H1 (cell line): ENCODE data around the gene RETREG1. TPM values are rescaled to one million over a fixed set of nuclear protein-coding genes. Genes with fewer than 3 reads are reported as not detected.

Experiments used
- CTCF ChIA-PET: fragments of 300-600 bp; sonication (Branson Sonifier 250); formaldehyde crosslinking; loops from one replicate; lab custom pipeline; 2021; ENCODE audit not compliant: partially characterized antibody; lab: Charles Lee
- POLR2A ChIA-PET: fragments of 300-600 bp; sonication (Branson Sonifier 250); formaldehyde crosslinking; loops from one replicate; lab custom pipeline; 2021; ENCODE audit warnings: inconsistent platforms; ENCODE audit not compliant: partially characterized antibody; lab: Charles Lee
- DNase-seq, 2 experiments: peaks; one replicate each; pipeline versions ENCODE4 v3.0.0 to v3.0.0-alpha.2; 2010 to 2022; ENCODE audit warnings: low spot score in 2 of 2, low read depth in 1 of 2, mixed read lengths in 1 of 2
- FAIRE-seq: peaks from 2 replicates; lab custom pipeline; 2011; peaks lifted over from hg19 to GRCh38; lab: Jason Lieb, UNC
- H2AFZ ChIP-seq: 2 replicates; pipeline ENCODE4 v1.8.1; 2012; ENCODE audit warnings: low read length, inconsistent platforms
- H2AK5ac ChIP-seq: 2 replicates; pipeline ENCODE4 v1.6.1; 2013; ENCODE audit warnings: low read depth, low read length
- H2BK120ac ChIP-seq: replicated peaks from 2 replicates; pipeline ENCODE3; 2013; ENCODE audit warnings: low read depth, low read length, inconsistent platforms
- H2BK12ac ChIP-seq: 2 replicates; pipeline ENCODE4 v1.6.1; 2013; ENCODE audit warnings: low read depth, low read length
- H2BK15ac ChIP-seq: 2 replicates; pipeline ENCODE4 v1.6.1; 2013; ENCODE audit warnings: low read length
- H2BK20ac ChIP-seq: 2 replicates; pipeline ENCODE4 v1.6.1; 2013; ENCODE audit warnings: low read length
- H2BK5ac ChIP-seq: 2 replicates; pipeline ENCODE4 v1.6.1; 2013; ENCODE audit warnings: low read depth, low read length
- H3K14ac ChIP-seq: 2 replicates; pipeline ENCODE4 v1.6.1; 2013; ENCODE audit warnings: inconsistent platforms; ENCODE audit not compliant: insufficient read length
- H3K18ac ChIP-seq: 2 replicates; pipeline ENCODE4 v1.6.1; 2013; ENCODE audit warnings: low read length; ENCODE audit errors: extremely low read depth
- H3K23ac ChIP-seq: 2 replicates; pipeline ENCODE4 v1.6.1; 2013; ENCODE audit warnings: inconsistent platforms; ENCODE audit not compliant: insufficient read length
- H3K23me2 ChIP-seq: 2 replicates; pipeline ENCODE4 v1.6.1; 2013; ENCODE audit warnings: low read depth, low read length
- H3K27ac ChIP-seq: 2 replicates; pipeline ENCODE4 v1.6.1; 2011; ENCODE audit warnings: low read depth, low read length, inconsistent platforms
- H3K27me3 ChIP-seq, 4 experiments: replicated peaks in 1 of 4; 1 replicate in 1 of 4; 2 replicates in 3 of 4; pipeline versions ENCODE4 v1.6.1 to v1.8.1; 2011 to 2013; ENCODE audit warnings: low read length in 3 of 4, mild to moderate bottlenecking in 3 of 4, inconsistent platforms in 2 of 4, mixed read lengths in 2 of 4, moderate library complexity in 1 of 4; ENCODE audit not compliant: control insufficient read depth in 3 of 4, insufficient read depth in 3 of 4; ENCODE audit errors: extremely low read depth in 1 of 4
- H3K36me3 ChIP-seq, 4 experiments: 2 replicates each; pipeline versions ENCODE4 v1.6.1 to v1.8.1; 2011 to 2013; ENCODE audit warnings: mild to moderate bottlenecking in 4 of 4, low read length in 3 of 4, moderate library complexity in 2 of 4, control low read depth in 1 of 4, inconsistent platforms in 1 of 4; ENCODE audit not compliant: insufficient read depth in 4 of 4, control insufficient read depth in 2 of 4
- H3K4ac ChIP-seq: replicated peaks from 2 replicates; pipeline ENCODE3; 2013; ENCODE audit warnings: low read length, low read depth, mixed read lengths, inconsistent platforms; ENCODE audit not compliant: insufficient read length
- H3K4me1 ChIP-seq, 4 experiments: replicated peaks in 1 of 4; 1 replicate in 1 of 4; 2 replicates in 3 of 4; pipeline versions ENCODE4 v1.6.1 to v1.8.1; 2011 to 2013; ENCODE audit warnings: low read length in 3 of 4, inconsistent platforms in 2 of 4, mixed read lengths in 1 of 4; ENCODE audit not compliant: insufficient read depth in 4 of 4, control insufficient read depth in 3 of 4
- H3K4me2 ChIP-seq, 2 experiments: 2 replicates each; pipeline versions ENCODE4 v1.6.1 to v1.8.1; 2011 to 2013; ENCODE audit warnings: low read depth in 2 of 2, low read length in 2 of 2, control low read depth in 1 of 2, inconsistent platforms in 1 of 2, mild to moderate bottlenecking in 1 of 2; ENCODE audit not compliant: insufficient read depth in 1 of 2
- H3K4me3 ChIP-seq, 4 experiments: fragments of 200-600, 300-600 bp in 1 of 4; sonication (generic), shearing (Covaris generic), sonication (Bioruptor Twin) in 1 of 4; 2 replicates each; pipeline versions ENCODE4 v1.5.1 to v1.8.1; 2011 to 2016; ENCODE audit warnings: low read length in 4 of 4, low read depth in 3 of 4, control low read depth in 2 of 4, inconsistent platforms in 2 of 4, mild to moderate bottlenecking in 2 of 4, mixed read lengths in 1 of 4, moderate library complexity in 1 of 4; ENCODE audit not compliant: insufficient read depth in 2 of 4; ENCODE audit errors: extremely low read depth in 1 of 4
- H3K56ac ChIP-seq: replicated peaks from 2 replicates; pipeline ENCODE3; 2013; ENCODE audit warnings: low read depth, mild to moderate bottlenecking, mixed read lengths, low read length, inconsistent platforms; ENCODE audit not compliant: insufficient read length
- H3K79me1 ChIP-seq: 2 replicates; pipeline ENCODE4 v1.6.1; 2013; ENCODE audit warnings: low read depth, low read length, control low read depth
- H3K79me2 ChIP-seq, 2 experiments: 2 replicates each; pipeline versions ENCODE4 v1.6.1 to v1.8.1; 2012 to 2013; ENCODE audit warnings: low read length in 2 of 2, mild to moderate bottlenecking in 2 of 2, inconsistent platforms in 1 of 2; ENCODE audit not compliant: insufficient read depth in 2 of 2, control insufficient read depth in 1 of 2
- H3K9ac ChIP-seq, 4 experiments: replicated peaks in 1 of 4; 1 replicate in 1 of 4; 2 replicates in 3 of 4; pipeline versions ENCODE4 v1.6.1 to v1.8.1; 2011 to 2013; ENCODE audit warnings: low read depth in 3 of 4, low read length in 3 of 4, control low read depth in 2 of 4, mild to moderate bottlenecking in 2 of 4, moderate library complexity in 2 of 4, inconsistent platforms in 1 of 4; ENCODE audit errors: extremely low read depth in 1 of 4
- H3K9me3 ChIP-seq, 2 experiments: 2 replicates each; pipeline versions ENCODE4 v1.6.1 to v1.8.1; 2012 to 2013; ENCODE audit warnings: mild to moderate bottlenecking in 2 of 2, moderate library complexity in 2 of 2, control low read depth in 1 of 2, inconsistent platforms in 1 of 2, low read depth in 1 of 2, low read length in 1 of 2, mixed read lengths in 1 of 2; ENCODE audit not compliant: insufficient read depth in 2 of 2
- H4K20me1 ChIP-seq, 2 experiments: replicated peaks in 1 of 2; 2 replicates each; pipeline versions ENCODE3 to v1.8.1; 2011 to 2013; ENCODE audit warnings: inconsistent platforms in 2 of 2, low read length in 2 of 2, mild to moderate bottlenecking in 1 of 2; ENCODE audit not compliant: insufficient read depth in 2 of 2, control insufficient read depth in 1 of 2
- H4K5ac ChIP-seq: 2 replicates; pipeline ENCODE4 v1.6.1; 2013; ENCODE audit warnings: low read length, low read depth, mixed read lengths, inconsistent platforms; ENCODE audit not compliant: insufficient read length
- H4K8ac ChIP-seq: 2 replicates; pipeline ENCODE4 v1.8.0; 2013; ENCODE audit warnings: mild to moderate bottlenecking, moderate library complexity, low read length, inconsistent platforms; ENCODE audit not compliant: insufficient read depth; ENCODE audit errors: extremely low read depth
- H4K91ac ChIP-seq: replicated peaks from 2 replicates; pipeline ENCODE3; 2013; ENCODE audit warnings: low read length, mixed read lengths, inconsistent platforms; ENCODE audit not compliant: insufficient read length
- CBX5 ChIP-seq: fragments of 300-800, 300-1000 bp; sonication (generic); IDR thresholded peaks from 2 replicates; pipeline ENCODE4 v1.7.1; 2016; ENCODE audit warnings: antibody characterized with exemption, low read length, low read depth
- MAX ChIP-seq: IDR thresholded peaks from 2 replicates; pipeline ENCODE4 v1.6.1; 2012; ENCODE audit warnings: inconsistent platforms
- WGBS, 2 experiments: shearing (Covaris generic) in 1 of 2; methylation state at CpG; one replicate each; pipeline versions ENCODE4 v1.1.6 to v1.1.7; 2013 to 2015; ENCODE audit warnings: low lambda C conversion rate in 2 of 2, mixed read lengths in 2 of 2, inconsistent platforms in 1 of 2, low coverage in 1 of 2, missing lambda C conversion rate in 1 of 2; ENCODE audit not compliant: insufficient replicate concordance in 2 of 2, insufficient coverage in 1 of 2, insufficient read length in 1 of 2; ENCODE audit errors: extremely low coverage in 1 of 2, missing lambda C conversion rate in 1 of 2; 5-methylcytosine and 5-hydroxymethylcytosine counted together
- polyA plus RNA-seq, 7 experiments: library from polyadenylated mRNA; depleted of rRNA in 3 of 7; stranded (reverse) in 5 of 7; unstranded in 2 of 7; fragments of >200 nt in 5 of 7; fragments of 200-250 nt in 2 of 7; gene quantifications; 1 replicate in 5 of 7; 2 replicates in 1 of 7; 4 replicates in 1 of 7; pipeline versions ENCODE4 v1.2.1 to v1.2.3, GENCODE V29; 2011 to 2013; ENCODE audit warnings: missing spikeins in 2 of 7, mixed read lengths in 2 of 7
- total RNA-seq: library from RNA; stranded (reverse); fragmentation: NEBNext Ultra II Directional; extraction: Animal tissue kit (Norgen Biotek cat#: 25700); gene quantifications from 2 replicates; pipeline ENCODE4 v1.2.1, GENCODE V29; 2021

RETREG1 gene
- total and polyA plus RNA-seq, 2 of the 8 experiments (the other 6 are each of a cell fraction or from before 2014, with no cell fraction given): 0.62 to 1.9 TPM

- ChIA-PET POLR2A (no interaction called here), CTCF (interaction anchor here (0.6 to 3.2 kb wide), 5 partner anchors 10 to 534 kb away, joined by 3 to 14 read pairs (median 5); no protein-coding TSS in a partner anchor)
- Histone ChIP-seq H3K27ac (no peak overlapping the region), H4K20me1 (no peaks in the 10 kb centered on the region), H3K23ac (no peak overlapping the region), H2BK120ac (no peak overlapping the region), H3K79me2 (no peaks in the 10 kb centered on the region), H4K5ac (no peak overlapping the region), H2BK15ac (no peak overlapping the region), H3K56ac (no peak overlapping the region), H3K18ac (no peak overlapping the region), H3K27me3 (no peaks in the 10 kb centered on the region), H3K36me3 (no peaks in the 10 kb centered on the region), H2AK5ac (no peak overlapping the region), H2BK5ac (no peak overlapping the region), H3K79me1 (no peaks in the 10 kb centered on the region), H2BK20ac (no peak overlapping the region), H3K4me1 (no peaks in the 10 kb centered on the region), H4K91ac (no peak overlapping the region), H3K4me3 (no peak overlapping the region), H3K14ac (no peak overlapping the region), H3K9ac (no peak overlapping the region), H3K23me2 (no peaks in the 10 kb centered on the region), H3K9me3 (no peaks in the 10 kb centered on the region), H2BK12ac (no peak overlapping the region), H3K4ac (no peak overlapping the region), H3K4me2 (no peak overlapping the region), H4K8ac (no peak overlapping the region), H2AFZ (no peak overlapping the region)
- 95% methylated on average over 2 of the region's 2 CpGs; no CpG with 5 or more reads in 1 of the 2 experiments for WGBS, 2 experiments
- DNase-seq (no peak), FAIRE-seq (no peak)
- TF ChIP-seq CBX5: no peak
- no peak for TF ChIP-seq MAX
Measured at GRCh38 chr5:16656561-16657191, 39.9 kb upstream of the RETREG1 start.
